K562 (cell line): ENCODE measurements around the gene PAQR7.
A peak's percentile ranks its signal among the peaks of the same experiment; 100 is the strongest.

Source experiments
- CBX2 ChIP-seq: fragments of 200-600 bp; sonication (generic); IDR thresholded peaks from one replicate; pipeline ENCODE4 v1.6.1; 2012; ENCODE audit warnings: mild to moderate bottlenecking, low read length, inconsistent platforms; ENCODE audit not compliant: insufficient read depth, poor library complexity, severe bottlenecking
- JUN ChIP-seq, 2 experiments: sonication (generic) in 1 of 2; formaldehyde crosslinking in 1 of 2; IDR thresholded peaks; 2 replicates each; pipeline versions ENCODE4 v1.6.1 to v1.8.0; 2012 to 2022; ENCODE audit warnings: borderline replicate concordance in 2 of 2, mild to moderate bottlenecking in 2 of 2, improper control_type of control experiment in 1 of 2, low read depth in 1 of 2, low read length in 1 of 2, missing genetic modification reagents in 1 of 2
- POLR2A ChIP-seq: fragments of 450-650 bp; conservative IDR thresholded peaks from 2 replicates; pipeline ENCODE4 v1.6.1; 2016
- POLR2AphosphoS5 ChIP-seq: IDR thresholded peaks from 2 replicates; pipeline ENCODE4 v1.6.1; 2011; ENCODE audit warnings: mild to moderate bottlenecking, low read depth, low read length, moderate library complexity; ENCODE audit not compliant: control insufficient read depth, insufficient read depth
- POLR3A ChIP-seq: IDR thresholded peaks from 2 replicates; pipeline ENCODE4 v1.6.1; 2011; ENCODE audit warnings: borderline replicate concordance, mild to moderate bottlenecking, moderate library complexity; ENCODE audit not compliant: insufficient read length, insufficient read depth; ENCODE audit errors: extremely low read depth
- SETDB1 ChIP-seq: IDR thresholded peaks from one replicate; pipeline ENCODE4 v1.6.1; 2012; ENCODE audit warnings: low read length, control low read depth, inconsistent platforms
- SMARCA4 ChIP-seq: fragments of 450-650 bp; IDR thresholded peaks from 2 replicates; pipeline ENCODE4 v1.6.1; 2016
- TF ChIP-seq, protein P1 (sequence below), 2 experiments: fragments of 450-650 bp; conservative IDR thresholded peaks; 2 replicates each; pipeline ENCODE4 v1.6.1; 2017; ENCODE audit warnings: mild to moderate bottlenecking in 2 of 2, moderate library complexity in 2 of 2
- TF ChIP-seq, protein P2 (sequence below), 3 experiments: IDR thresholded peaks in 2 of 3; conservative IDR thresholded peaks in 1 of 3; 2 replicates each; pipeline ENCODE4 v1.5.1; 2011 to 2012; ENCODE audit warnings: low read length in 3 of 3, mild to moderate bottlenecking in 3 of 3, control low read depth in 2 of 3, improper control_type of control experiment in 1 of 3, inconsistent platforms in 1 of 3, low read depth in 1 of 3, mixed read lengths in 1 of 3, moderate library complexity in 1 of 3; ENCODE audit not compliant: insufficient read depth in 2 of 3
- TF ChIP-seq, protein P3 (sequence below), 2 experiments: fragments of 450-650 bp in 1 of 2; IDR thresholded peaks; 2 replicates each; pipeline ENCODE4 v1.6.1; 2011 to 2017; ENCODE audit warnings: low read depth in 2 of 2, antibody characterized with exemption in 1 of 2, borderline replicate concordance in 1 of 2, low read length in 1 of 2, mild to moderate bottlenecking in 1 of 2, mixed read lengths in 1 of 2; ENCODE audit not compliant: control insufficient read depth in 1 of 2

DNA sequence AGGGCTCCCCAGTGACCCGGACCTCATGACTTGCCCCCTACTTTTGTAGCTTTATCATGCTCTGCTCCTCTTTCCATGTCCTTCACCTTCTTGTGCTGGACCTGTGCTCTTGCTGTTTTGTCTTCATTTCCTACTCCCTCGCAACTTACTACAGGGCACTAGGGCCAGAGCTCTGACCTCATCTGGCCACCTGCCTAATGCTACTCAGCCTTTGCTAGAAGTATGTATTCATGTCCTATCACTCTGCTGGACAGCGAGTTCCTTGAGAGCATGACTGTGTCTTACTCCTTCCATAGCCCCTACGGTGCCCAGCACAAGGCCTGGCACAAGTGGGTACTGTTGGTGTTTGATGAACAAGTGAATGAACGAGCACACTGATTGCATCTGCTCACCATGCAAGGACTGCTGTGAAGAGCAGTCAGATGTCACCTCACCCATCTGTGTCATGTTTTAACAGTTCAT lies 53.8 kb downstream of the PAQR7 start:
- TF ChIP-seq, protein P1, sequence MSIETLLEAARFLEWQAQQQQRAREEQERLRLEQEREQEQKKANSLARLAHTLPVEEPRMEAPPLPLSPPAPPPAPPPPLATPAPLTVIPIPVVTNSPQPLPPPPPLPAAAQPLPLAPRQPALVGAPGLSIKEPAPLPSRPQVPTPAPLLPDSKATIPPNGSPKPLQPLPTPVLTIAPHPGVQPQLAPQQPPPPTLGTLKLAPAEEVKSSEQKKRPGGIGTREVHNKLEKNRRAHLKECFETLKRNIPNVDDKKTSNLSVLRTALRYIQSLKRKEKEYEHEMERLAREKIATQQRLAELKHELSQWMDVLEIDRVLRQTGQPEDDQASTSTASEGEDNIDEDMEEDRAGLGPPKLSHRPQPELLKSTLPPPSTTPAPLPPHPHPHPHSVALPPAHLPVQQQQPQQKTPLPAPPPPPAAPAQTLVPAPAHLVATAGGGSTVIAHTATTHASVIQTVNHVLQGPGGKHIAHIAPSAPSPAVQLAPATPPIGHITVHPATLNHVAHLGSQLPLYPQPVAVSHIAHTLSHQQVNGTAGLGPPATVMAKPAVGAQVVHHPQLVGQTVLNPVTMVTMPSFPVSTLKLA (conservative IDR thresholded peaks at IDR 0.05): no peak
- TF ChIP-seq, protein P2, sequence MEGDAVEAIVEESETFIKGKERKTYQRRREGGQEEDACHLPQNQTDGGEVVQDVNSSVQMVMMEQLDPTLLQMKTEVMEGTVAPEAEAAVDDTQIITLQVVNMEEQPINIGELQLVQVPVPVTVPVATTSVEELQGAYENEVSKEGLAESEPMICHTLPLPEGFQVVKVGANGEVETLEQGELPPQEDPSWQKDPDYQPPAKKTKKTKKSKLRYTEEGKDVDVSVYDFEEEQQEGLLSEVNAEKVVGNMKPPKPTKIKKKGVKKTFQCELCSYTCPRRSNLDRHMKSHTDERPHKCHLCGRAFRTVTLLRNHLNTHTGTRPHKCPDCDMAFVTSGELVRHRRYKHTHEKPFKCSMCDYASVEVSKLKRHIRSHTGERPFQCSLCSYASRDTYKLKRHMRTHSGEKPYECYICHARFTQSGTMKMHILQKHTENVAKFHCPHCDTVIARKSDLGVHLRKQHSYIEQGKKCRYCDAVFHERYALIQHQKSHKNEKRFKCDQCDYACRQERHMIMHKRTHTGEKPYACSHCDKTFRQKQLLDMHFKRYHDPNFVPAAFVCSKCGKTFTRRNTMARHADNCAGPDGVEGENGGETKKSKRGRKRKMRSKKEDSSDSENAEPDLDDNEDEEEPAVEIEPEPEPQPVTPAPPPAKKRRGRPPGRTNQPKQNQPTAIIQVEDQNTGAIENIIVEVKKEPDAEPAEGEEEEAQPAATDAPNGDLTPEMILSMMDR (IDR thresholded peaks at IDR 0.05 in 2 of 3, conservative IDR thresholded peaks at IDR 0.05 in 1 of 3; ENCODE audit: insufficient read depth in 2 of 3, low read depth in 1 of 3, low read length in 3 of 3): no peak
- TF ChIP-seq SETDB1 (no peak), POLR2AphosphoS5 (no peak), POLR2A (peak; percentile 53), CBX2 (no peak), JUN (IDR thresholded peaks at IDR 0.05; ENCODE audit: borderline replicate concordance, low read depth, low read length) (no peak), JUN (CRISPR knock-in tag; IDR thresholded peaks at IDR 0.05; ENCODE audit: borderline replicate concordance) (no peak), POLR3A (no peak), SMARCA4 (no peak)
- TF ChIP-seq, protein P3, sequence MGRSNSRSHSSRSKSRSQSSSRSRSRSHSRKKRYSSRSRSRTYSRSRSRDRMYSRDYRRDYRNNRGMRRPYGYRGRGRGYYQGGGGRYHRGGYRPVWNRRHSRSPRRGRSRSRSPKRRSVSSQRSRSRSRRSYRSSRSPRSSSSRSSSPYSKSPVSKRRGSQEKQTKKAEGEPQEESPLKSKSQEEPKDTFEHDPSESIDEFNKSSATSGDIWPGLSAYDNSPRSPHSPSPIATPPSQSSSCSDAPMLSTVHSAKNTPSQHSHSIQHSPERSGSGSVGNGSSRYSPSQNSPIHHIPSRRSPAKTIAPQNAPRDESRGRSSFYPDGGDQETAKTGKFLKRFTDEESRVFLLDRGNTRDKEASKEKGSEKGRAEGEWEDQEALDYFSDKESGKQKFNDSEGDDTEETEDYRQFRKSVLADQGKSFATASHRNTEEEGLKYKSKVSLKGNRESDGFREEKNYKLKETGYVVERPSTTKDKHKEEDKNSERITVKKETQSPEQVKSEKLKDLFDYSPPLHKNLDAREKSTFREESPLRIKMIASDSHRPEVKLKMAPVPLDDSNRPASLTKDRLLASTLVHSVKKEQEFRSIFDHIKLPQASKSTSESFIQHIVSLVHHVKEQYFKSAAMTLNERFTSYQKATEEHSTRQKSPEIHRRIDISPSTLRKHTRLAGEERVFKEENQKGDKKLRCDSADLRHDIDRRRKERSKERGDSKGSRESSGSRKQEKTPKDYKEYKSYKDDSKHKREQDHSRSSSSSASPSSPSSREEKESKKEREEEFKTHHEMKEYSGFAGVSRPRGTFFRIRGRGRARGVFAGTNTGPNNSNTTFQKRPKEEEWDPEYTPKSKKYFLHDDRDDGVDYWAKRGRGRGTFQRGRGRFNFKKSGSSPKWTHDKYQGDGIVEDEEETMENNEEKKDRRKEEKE (IDR thresholded peaks at IDR 0.05; ENCODE audit: borderline replicate concordance in 1 of 2, control insufficient read depth in 1 of 2, low read depth in 2 of 2, low read length in 1 of 2): 0 out of 4 replicates have a peak, but pooled peaks of 1 of the 2 experiments have one; percentile 51
